Measurements from ENCODE around the gene GABRB3.

GABRB3 gene

GRCh38 chr15:26537663-26538062 lies 235.2 kb downstream of the GABRB3 start:
- Histone ChIP-seq H3K27ac (no peak overlapping the region), H3K4me3 (ENCODE audit: low read depth, low read length) (no peak overlapping the region), H3K9me3 (ENCODE audit: control insufficient read depth, low read length) (no peaks in the 10 kb centered on the region), H3K4me2 (ENCODE audit: low read length) (no peak overlapping the region), H3K79me2 (no peaks in the 10 kb centered on the region), H3K36me3 (ENCODE audit: control insufficient read depth, insufficient read depth, low read length) (no peaks in the 10 kb centered on the region), H3K4me1 (no peaks in the 10 kb centered on the region), H2AFZ (no peak overlapping the region), H3K9ac (no peak overlapping the region), H3K27me3 (ENCODE audit: control insufficient read depth, insufficient read depth, low read length) (no peaks in the 10 kb centered on the region)
- TF ChIP-seq CTCF (IDR thresholded peaks at IDR 0.05) = no peak

GRCh38 chr15:26531489-26531888 lies 241.4 kb downstream of the GABRB3 start:
- no peak for TF ChIP-seq CTCF (IDR thresholded peaks at IDR 0.05)

GRCh38 chr15:26525096-26525495 lies 247.8 kb downstream of the GABRB3 start:
- no peak overlapping the region for H3K9ac ChIP-seq
- H3K4me2 ChIP-seq (ENCODE audit: low read length) = no peak overlapping the region
- H3K27ac ChIP-seq = no peak overlapping the region
- TF ChIP-seq CTCF (IDR thresholded peaks at IDR 0.05) = no peak
- no peak overlapping the region for H2AFZ ChIP-seq
- H3K9me3 ChIP-seq (ENCODE audit: control insufficient read depth, low read length) = no peaks in the 10 kb centered on the region
- no peak overlapping the region for H3K4me3 ChIP-seq (ENCODE audit: low read depth, low read length)
- H3K36me3 ChIP-seq (ENCODE audit: control insufficient read depth, insufficient read depth, low read length) = no peaks in the 10 kb centered on the region
- peaks cover 3% of the 10 kb centered on the region for H3K4me1 ChIP-seq
- H3K27me3 ChIP-seq (ENCODE audit: control insufficient read depth, insufficient read depth, low read length) = no peaks in the 10 kb centered on the region
- no peaks in the 10 kb centered on the region for H3K79me2 ChIP-seq

More at GRCh38 chr15:26531489-26531888, 241.4 kb downstream of the GABRB3 start:
- Histone ChIP-seq H3K27me3 (ENCODE audit: control insufficient read depth, insufficient read depth, low read length) (no peaks in the 10 kb centered on the region), H3K4me1 (no peaks in the 10 kb centered on the region), H3K27ac (no peak overlapping the region), H2AFZ (no peak overlapping the region), H3K9me3 (ENCODE audit: control insufficient read depth, low read length) (no peaks in the 10 kb centered on the region), H3K36me3 (ENCODE audit: control insufficient read depth, insufficient read depth, low read length) (no peaks in the 10 kb centered on the region), H3K4me3 (ENCODE audit: low read depth, low read length) (no peak overlapping the region), H3K79me2 (no peaks in the 10 kb centered on the region), H3K9ac (no peak overlapping the region), H3K4me2 (ENCODE audit: low read length) (no peak overlapping the region)

- no peaks in the 10 kb centered on the region for H3K36me3 ChIP-seq (ENCODE audit: control insufficient read depth, insufficient read depth, low read length)
- no peaks in the 10 kb centered on the region for H3K9me3 ChIP-seq (ENCODE audit: control insufficient read depth, low read length)
- TF ChIP-seq CTCF (IDR thresholded peaks at IDR 0.05) = no peak
- no peak overlapping the region for H3K9ac ChIP-seq
- H3K27me3 ChIP-seq (ENCODE audit: control insufficient read depth, insufficient read depth, low read length) = no peaks in the 10 kb centered on the region
- peak overlapping the region; percentile 31 for H3K4me2 ChIP-seq (ENCODE audit: low read length)
- H3K4me1 ChIP-seq = peaks cover 3% of the 10 kb centered on the region
- no peak overlapping the region for H2AFZ ChIP-seq
- no peaks in the 10 kb centered on the region for H3K79me2 ChIP-seq
- H3K27ac ChIP-seq = no peak overlapping the region
- no peak overlapping the region for H3K4me3 ChIP-seq (ENCODE audit: low read depth, low read length)
Measured at GRCh38 chr15:26521691-26522198, 251.1 kb downstream of the GABRB3 start.

- no peak overlapping the region for H3K9ac ChIP-seq
- H3K4me2 ChIP-seq (ENCODE audit: low read length) = peak overlapping the region; percentile 31
- H3K36me3 ChIP-seq (ENCODE audit: control insufficient read depth, insufficient read depth, low read length) = no peaks in the 10 kb centered on the region
- no peak overlapping the region for H2AFZ ChIP-seq
- no peaks in the 10 kb centered on the region for H3K79me2 ChIP-seq
- H3K4me3 ChIP-seq (ENCODE audit: low read depth, low read length) = no peak overlapping the region
- peaks cover 3% of the 10 kb centered on the region for H3K4me1 ChIP-seq
- no peak for TF ChIP-seq CTCF (IDR thresholded peaks at IDR 0.05)
- no peak overlapping the region for H3K27ac ChIP-seq
- H3K9me3 ChIP-seq (ENCODE audit: control insufficient read depth, low read length) = no peaks in the 10 kb centered on the region
- no peaks in the 10 kb centered on the region for H3K27me3 ChIP-seq (ENCODE audit: control insufficient read depth, insufficient read depth, low read length)
Measured at GRCh38 chr15:26521130-26521529, 251.7 kb downstream of the GABRB3 start.
